Breast epithelium (tissue), 3 donors: ENCODE data around the gene GLRA1.

ENCODE experiments used
- CTCF ChIP-seq, 3 donors: fragments of 450-650 bp; IDR thresholded peaks; one replicate each; pipeline ENCODE4 v1.5.1; 2016 to 2017; ENCODE audit warnings: antibody characterized with exemption in 3 of 3, mild to moderate bottlenecking in 3 of 3, moderate library complexity in 3 of 3
- POLR2A ChIP-seq: fragments of 450-650 bp; IDR thresholded peaks from one replicate; pipeline ENCODE4 v1.6.1; 2016; ENCODE audit warnings: antibody characterized with exemption, mild to moderate bottlenecking, moderate library complexity

GRCh38 chr5:151909628-151910027 is 15.0 kb downstream of the GLRA1 start:
- TF ChIP-seq CTCF (IDR thresholded peaks at IDR 0.05) (no peak), POLR2A (no peak)
